Measurements from ENCODE around the gene PIEZO2. TPM values are rescaled to one million over a fixed set of nuclear protein-coding genes. Genes with fewer than 3 reads are reported as not detected.

The PIEZO2 gene
- total RNA-seq, 6 experiments from 2014 or later = not detected

DNA sequence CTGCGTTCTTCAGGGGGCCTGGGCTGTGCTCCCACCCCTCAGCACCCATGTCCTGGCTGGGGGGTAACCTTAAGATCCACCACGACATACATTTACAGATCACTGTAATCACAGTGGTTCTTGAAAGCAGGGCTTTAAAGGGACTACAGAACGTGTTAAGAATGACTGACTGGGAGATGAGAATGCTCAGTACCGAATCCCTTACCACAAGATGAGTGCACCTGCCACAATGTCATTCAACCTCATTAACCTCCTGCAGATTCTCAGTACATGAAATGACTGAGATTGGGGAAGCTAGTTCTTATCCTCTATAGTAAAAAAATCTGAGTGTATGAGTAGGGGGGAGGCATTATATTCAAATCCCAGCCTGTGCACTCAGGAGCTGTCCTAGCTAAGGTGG is 10.5 kb upstream of the PIEZO2 start:
- DNase-seq = no peak
- no peak overlapping the region for H3K4me3 Mint-ChIP-seq
- H3K9me3 Mint-ChIP-seq = no peaks in the 10 kb centered on the region
- TF ChIP-seq, protein P1, sequence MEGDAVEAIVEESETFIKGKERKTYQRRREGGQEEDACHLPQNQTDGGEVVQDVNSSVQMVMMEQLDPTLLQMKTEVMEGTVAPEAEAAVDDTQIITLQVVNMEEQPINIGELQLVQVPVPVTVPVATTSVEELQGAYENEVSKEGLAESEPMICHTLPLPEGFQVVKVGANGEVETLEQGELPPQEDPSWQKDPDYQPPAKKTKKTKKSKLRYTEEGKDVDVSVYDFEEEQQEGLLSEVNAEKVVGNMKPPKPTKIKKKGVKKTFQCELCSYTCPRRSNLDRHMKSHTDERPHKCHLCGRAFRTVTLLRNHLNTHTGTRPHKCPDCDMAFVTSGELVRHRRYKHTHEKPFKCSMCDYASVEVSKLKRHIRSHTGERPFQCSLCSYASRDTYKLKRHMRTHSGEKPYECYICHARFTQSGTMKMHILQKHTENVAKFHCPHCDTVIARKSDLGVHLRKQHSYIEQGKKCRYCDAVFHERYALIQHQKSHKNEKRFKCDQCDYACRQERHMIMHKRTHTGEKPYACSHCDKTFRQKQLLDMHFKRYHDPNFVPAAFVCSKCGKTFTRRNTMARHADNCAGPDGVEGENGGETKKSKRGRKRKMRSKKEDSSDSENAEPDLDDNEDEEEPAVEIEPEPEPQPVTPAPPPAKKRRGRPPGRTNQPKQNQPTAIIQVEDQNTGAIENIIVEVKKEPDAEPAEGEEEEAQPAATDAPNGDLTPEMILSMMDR (IDR thresholded peaks at IDR 0.05) = no peak
- peaks cover 19% of the 10 kb centered on the region for H3K27me3 Mint-ChIP-seq (ENCODE audit: insufficient read depth)
- no peak overlapping the region for H3K27ac Mint-ChIP-seq
- H3K36me3 Mint-ChIP-seq (ENCODE audit: low read depth) = no peaks in the 10 kb centered on the region
- H3K4me1 Mint-ChIP-seq (ENCODE audit: low read depth) = peaks cover 7% of the 10 kb centered on the region; the same call in 1 of the 2 replicates

DNA sequence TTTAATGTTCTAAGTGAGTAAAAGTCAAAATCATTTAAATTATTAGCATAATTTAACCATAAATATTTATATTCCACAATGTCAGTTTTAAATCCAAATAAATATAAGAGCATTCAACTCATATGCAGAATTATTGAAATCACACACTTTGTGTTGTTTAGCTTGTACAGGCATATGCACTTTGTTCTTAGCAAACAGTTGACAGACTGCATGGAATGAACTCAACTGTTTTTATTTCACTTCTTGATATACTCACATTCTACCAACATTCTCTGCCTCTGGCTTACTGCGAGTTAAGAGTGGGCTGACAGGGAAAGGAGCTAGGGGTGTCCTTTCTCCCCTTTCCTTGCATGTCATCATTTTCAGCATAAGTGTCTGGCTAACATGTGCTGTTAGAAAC is 7.6 kb upstream of the PIEZO2 start:
- TF ChIP-seq, protein P1 (IDR thresholded peaks at IDR 0.05) = no peak
- no peaks in the 10 kb centered on the region for H3K36me3 Mint-ChIP-seq (ENCODE audit: low read depth)
- no peak for DNase-seq
- H3K4me1 Mint-ChIP-seq (ENCODE audit: low read depth) = peaks cover 7% of the 10 kb centered on the region; the same call in 1 of the 2 replicates
- no peaks in the 10 kb centered on the region for H3K9me3 Mint-ChIP-seq
- H3K27me3 Mint-ChIP-seq (ENCODE audit: insufficient read depth) = peaks cover 16% of the 10 kb centered on the region
- H3K27ac Mint-ChIP-seq = no peak overlapping the region
- no peak overlapping the region for H3K4me3 Mint-ChIP-seq

DNA sequence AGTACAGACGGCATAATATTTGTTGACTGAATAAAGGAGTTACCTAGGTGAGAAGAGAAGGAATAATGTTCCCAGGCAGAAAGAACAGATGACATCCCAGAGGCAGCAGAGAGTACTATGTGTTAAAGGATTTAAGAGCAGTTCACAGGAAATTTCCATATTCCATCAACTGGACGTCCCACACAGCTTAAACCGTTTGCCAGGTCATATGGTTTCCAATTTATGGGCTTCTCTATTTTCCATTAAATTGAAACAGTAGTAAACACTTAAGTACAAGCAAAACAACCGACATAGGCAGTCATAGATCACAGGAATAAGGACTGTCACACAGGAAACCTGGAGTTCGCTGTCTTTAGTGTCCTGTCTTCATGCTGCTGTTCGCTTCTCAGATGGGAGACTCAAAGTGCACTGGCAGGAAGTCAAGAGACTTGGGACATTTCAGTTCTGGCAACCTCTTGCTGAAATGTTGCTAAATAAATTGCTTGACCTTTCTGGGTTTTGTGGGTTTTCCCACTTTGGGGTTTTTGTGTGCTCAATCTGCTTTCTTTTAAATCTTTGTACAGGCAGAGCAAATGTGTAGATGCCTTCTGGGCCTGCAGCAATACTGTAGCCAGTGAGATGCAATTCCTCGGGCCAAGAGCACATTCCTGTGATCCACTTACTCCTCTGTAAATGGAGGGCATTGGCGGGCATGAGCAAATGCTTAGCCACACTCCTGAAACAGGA is 5.8 kb upstream of the PIEZO2 start:
- Mint-ChIP-seq H3K4me1 (ENCODE audit: low read depth) (peaks cover 7% of the 10 kb centered on the region; the same call in 1 of the 2 replicates), H3K36me3 (ENCODE audit: low read depth) (no peaks in the 10 kb centered on the region), H3K4me3 (no peak overlapping the region), H3K27me3 (ENCODE audit: insufficient read depth) (peaks cover 25% of the 10 kb centered on the region), H3K27ac (no peak overlapping the region), H3K9me3 (no peaks in the 10 kb centered on the region)
- no peak for DNase-seq
- TF ChIP-seq, protein P1 (IDR thresholded peaks at IDR 0.05) = no peak

DNA sequence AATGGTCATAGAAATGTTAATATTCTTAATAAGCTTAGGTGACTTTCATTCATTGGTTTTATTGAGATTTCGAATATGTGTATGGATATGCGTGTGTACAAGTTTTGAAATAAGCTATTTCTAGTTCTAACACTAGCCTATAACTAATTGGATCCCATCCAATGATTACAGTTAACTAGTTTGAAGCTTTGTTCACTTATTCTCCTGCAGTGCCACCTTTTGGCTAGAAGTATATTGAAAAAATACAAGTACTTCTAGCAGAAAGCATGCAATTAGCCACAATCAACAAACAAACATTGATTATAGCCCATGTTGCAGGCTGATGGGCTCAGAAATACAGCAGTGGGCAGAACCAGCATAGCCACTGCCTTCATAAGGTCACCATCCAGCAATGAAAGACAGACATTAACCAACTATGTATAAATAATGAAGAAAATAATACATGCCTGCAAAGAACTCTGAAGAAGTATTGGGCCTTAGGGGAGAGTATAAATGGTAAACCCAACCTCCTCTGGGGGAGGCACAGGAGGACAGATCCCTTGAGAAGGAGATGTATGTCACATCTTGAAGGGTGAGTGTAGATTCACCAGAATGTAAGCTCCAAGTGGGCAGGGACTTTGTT is 5.1 kb upstream of the PIEZO2 start:
- peaks cover 29% of the 10 kb centered on the region for H3K27me3 Mint-ChIP-seq (ENCODE audit: insufficient read depth)
- DNase-seq = peak; percentile 53
- no peak overlapping the region for H3K4me3 Mint-ChIP-seq
- TF ChIP-seq, protein P1 (IDR thresholded peaks at IDR 0.05) = peak; percentile 78
- H3K9me3 Mint-ChIP-seq = no peaks in the 10 kb centered on the region
- H3K4me1 Mint-ChIP-seq (ENCODE audit: low read depth) = peaks cover 7% of the 10 kb centered on the region; the same call in 1 of the 2 replicates
- no peaks in the 10 kb centered on the region for H3K36me3 Mint-ChIP-seq (ENCODE audit: low read depth)
- no peak overlapping the region for H3K27ac Mint-ChIP-seq

GRCh38 chr18:11153097-11153496 is 3.7 kb upstream of the PIEZO2 start:
- H3K4me1 Mint-ChIP-seq (ENCODE audit: low read depth) = peaks cover 7% of the 10 kb centered on the region; the same call in 1 of the 2 replicates
- H3K27ac Mint-ChIP-seq = no peak overlapping the region
- no peaks in the 10 kb centered on the region for H3K36me3 Mint-ChIP-seq (ENCODE audit: low read depth)
- H3K4me3 Mint-ChIP-seq = no peak overlapping the region
- H3K27me3 Mint-ChIP-seq (ENCODE audit: insufficient read depth) = peaks cover 28% of the 10 kb centered on the region
- H3K9me3 Mint-ChIP-seq = no peaks in the 10 kb centered on the region
- DNase-seq = no peak
- TF ChIP-seq, protein P1 (IDR thresholded peaks at IDR 0.05) = no peak

Measured in HFFc6 (cell line).